ENCODE measurements around the gene ZSWIM1.
"Not testable (repeated sequence)": the region's sequence is repeated elsewhere in the genome, so short reads cannot be mapped to it uniquely, and the experiment has no call there.

ZSWIM1 gene

GRCh38 chr20:45909817-45910669, 29.0 kb downstream of the ZSWIM1 start:
- DNase-seq (ENCODE audit: low read depth): no peak

GRCh38 chr20:45910670-45911485, 29.9 kb downstream of the ZSWIM1 start:
- peak; percentile 97 for DNase-seq (ENCODE audit: low read depth)

- DNase-seq (ENCODE audit: low read depth): no peak
Measured at GRCh38 chr20:45911486-45912343, 30.7 kb downstream of the ZSWIM1 start, which contains the start of gene PLTP. PLTP (minus strand) TSS chr20:45912155; CDS start chr20:45911452, 703 bp downstream.

DNA sequence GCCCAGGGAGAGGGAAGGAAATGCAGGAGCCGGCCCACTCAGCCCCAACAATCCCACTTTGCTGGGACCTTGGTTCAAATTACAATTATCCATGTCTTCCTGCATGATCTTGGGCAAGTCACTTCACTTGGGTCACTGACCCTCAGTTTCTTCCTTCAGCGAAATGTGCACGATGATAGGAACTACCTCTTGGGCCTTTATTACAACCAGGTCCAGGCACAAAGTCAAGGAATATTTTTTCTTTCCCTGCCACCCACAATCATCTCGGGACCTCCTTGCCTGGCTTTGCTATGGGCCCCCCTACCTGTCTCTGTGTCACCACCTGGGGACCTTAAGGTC, 31.3 kb downstream of the ZSWIM1 start:
- no peak for DNase-seq (ENCODE audit: low read depth)

GRCh38 chr20:45913116-45913515, 32.1 kb downstream of the ZSWIM1 start:
- DNase-seq (ENCODE audit: low read depth): no peak

GRCh38 chr20:45917790-45918141, 36.7 kb downstream of the ZSWIM1 start:
- DNase-seq (ENCODE audit: low read depth): no peak

GRCh38 chr20:45918182-45918737, 37.2 kb downstream of the ZSWIM1 start:
- no peak for DNase-seq (ENCODE audit: low read depth)

DNA sequence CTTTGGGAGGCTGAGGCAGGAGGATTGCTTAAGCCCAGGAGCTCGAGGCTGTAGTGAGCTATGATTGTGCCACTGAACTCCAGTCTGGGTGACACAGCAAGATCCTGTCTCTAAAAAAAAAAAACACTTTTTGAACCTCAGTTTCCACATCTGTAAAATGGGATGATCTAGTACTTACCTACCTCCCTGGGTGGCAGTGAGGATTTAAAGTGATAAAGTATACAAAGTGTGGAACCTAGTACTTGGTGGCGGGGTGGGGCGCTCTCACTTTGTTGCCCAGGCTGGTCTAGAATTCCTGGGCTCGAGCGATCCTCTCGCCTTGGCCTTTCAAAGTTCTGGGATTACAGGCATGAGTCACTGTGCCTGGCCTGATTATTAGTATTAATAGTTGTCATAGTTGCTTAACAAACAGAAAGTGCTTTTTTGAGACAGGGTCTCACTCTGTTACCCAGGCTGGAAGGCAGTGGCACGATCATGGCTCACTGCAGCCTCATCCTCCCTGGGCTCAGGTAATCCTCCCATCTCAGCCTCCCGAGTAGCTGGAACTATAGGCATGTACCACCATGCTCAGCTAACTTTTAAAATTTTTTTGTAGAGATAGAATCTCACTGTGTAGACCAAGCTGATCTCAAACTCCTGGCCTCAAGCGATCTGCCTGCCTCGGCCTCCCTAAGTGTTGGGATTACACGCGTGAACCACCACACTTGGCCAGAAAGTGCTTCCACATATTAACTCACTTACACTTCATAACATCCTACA, 37.9 kb downstream of the ZSWIM1 start:
- no peak for DNase-seq (ENCODE audit: low read depth)

- no peak for DNase-seq (ENCODE audit: low read depth)
Measured at GRCh38 chr20:45919542-45920399, 38.7 kb downstream of the ZSWIM1 start.

- DNase-seq (ENCODE audit: low read depth): no peak
Measured at GRCh38 chr20:45920462-45921336, 39.7 kb downstream of the ZSWIM1 start.

GRCh38 chr20:45921337-45922189, 40.5 kb downstream of the ZSWIM1 start:
- DNase-seq (ENCODE audit: low read depth): no peak

- no peak for DNase-seq (ENCODE audit: low read depth)
Measured at GRCh38 chr20:45924391-45925261, 43.6 kb downstream of the ZSWIM1 start.

DNA sequence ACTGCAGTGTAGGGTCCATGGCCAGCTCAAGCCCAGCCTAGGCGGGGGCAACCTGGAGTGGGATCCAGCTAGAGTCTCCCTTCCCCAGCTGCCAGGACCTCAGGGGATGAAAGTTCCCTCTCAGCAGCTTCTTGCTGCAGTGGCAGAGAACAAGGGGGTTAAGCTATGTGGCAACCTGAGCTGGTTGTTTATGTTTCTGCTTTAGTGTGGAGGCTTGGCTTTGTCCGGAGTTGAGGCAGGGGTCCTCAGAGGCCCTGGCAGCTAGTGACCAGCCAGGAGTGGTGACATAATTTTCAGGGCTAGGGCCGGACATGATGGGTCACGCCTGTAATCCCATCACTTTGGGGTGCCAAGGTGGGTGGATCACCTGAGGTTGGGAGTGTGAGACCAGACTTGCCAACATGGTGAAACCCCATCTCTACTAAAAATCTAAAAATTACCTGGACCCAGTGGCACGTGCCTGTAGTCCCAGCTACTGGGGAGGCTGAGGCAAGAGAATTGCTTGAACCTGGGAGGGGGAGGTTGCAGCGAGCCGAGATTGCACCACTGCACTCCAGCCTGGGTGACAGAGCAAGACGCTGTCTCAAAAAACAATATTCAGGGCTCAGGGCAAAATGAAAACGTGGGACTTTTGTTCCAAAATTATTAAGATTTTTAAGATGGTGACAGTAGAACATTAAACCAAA, 44.9 kb downstream of the ZSWIM1 start:
- no peak for DNase-seq (ENCODE audit: low read depth)

GRCh38 chr20:45926731-45927070, 45.7 kb downstream of the ZSWIM1 start:
- no peak for DNase-seq (ENCODE audit: low read depth)

- DNase-seq (ENCODE audit: low read depth): no peak
Measured at GRCh38 chr20:45927071-45927878, 46.2 kb downstream of the ZSWIM1 start.

GRCh38 chr20:45931680-45932079, 50.7 kb downstream of the ZSWIM1 start:
- not testable (repeated sequence) for DNase-seq (ENCODE audit: low read depth)
